Measurements from ENCODE around the gene MMUT. TPM values are rescaled to one million over a fixed set of nuclear protein-coding genes. Genes with fewer than 3 reads are reported as not detected.
A peak's percentile ranks its signal among the peaks of the same experiment; 100 is the strongest.

MMUT gene
- total RNA-seq (2022) (11.1 and 12.1 TPM in 2 replicates), Bru-seq, nascent RNA (percentile 63 among the genes with signal in this experiment), BruChase-seq, experiment 1, labeled RNA remaining after a 2-hour chase (percentile 56 among the genes with signal in this experiment), BruChase-seq, experiment 2, labeled RNA remaining after a 6-hour chase (percentile 68 among the genes with signal in this experiment)
- long read RNA-seq, transcript MUT-201 (13 exons, 3,749 nt), result major isoform, 36 of 53 reads
- long read RNA-seq, partial matches to known transcripts, result 1 of 53 reads
- long read RNA-seq, other reads (novel, unspliced or antisense), result 16 of 53 reads

GRCh38 chr6:49462927-49463611 is at the start of gene MMUT, which contains the start of gene CENPQ:
Gene MMUT (minus strand): TSS chr6:49463253. CDS start chr6:49459466, 3,787 bp downstream.
Gene CENPQ (plus strand): TSS chr6:49463370. CDS start chr6:49470177, 6,807 bp downstream.
- TF ChIP-seq, protein P1, sequence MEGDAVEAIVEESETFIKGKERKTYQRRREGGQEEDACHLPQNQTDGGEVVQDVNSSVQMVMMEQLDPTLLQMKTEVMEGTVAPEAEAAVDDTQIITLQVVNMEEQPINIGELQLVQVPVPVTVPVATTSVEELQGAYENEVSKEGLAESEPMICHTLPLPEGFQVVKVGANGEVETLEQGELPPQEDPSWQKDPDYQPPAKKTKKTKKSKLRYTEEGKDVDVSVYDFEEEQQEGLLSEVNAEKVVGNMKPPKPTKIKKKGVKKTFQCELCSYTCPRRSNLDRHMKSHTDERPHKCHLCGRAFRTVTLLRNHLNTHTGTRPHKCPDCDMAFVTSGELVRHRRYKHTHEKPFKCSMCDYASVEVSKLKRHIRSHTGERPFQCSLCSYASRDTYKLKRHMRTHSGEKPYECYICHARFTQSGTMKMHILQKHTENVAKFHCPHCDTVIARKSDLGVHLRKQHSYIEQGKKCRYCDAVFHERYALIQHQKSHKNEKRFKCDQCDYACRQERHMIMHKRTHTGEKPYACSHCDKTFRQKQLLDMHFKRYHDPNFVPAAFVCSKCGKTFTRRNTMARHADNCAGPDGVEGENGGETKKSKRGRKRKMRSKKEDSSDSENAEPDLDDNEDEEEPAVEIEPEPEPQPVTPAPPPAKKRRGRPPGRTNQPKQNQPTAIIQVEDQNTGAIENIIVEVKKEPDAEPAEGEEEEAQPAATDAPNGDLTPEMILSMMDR (IDR thresholded peaks at IDR 0.05; ENCODE audit: insufficient read depth in 1 of 2, low read depth in 1 of 2, low read length in 1 of 2, severe bottlenecking in 1 of 2, unreplicated experiment in 1 of 2), result no peak
- Histone ChIP-seq H3K4me1 (peaks cover 5% of the 10 kb centered on the region; the same call in 1 of the 2 replicates), H3K36me3 (ENCODE audit: control insufficient read depth, insufficient read depth, low read length) (no peaks in the 10 kb centered on the region), H3K27me3 (replicated peaks; ENCODE audit: control insufficient read depth, insufficient read depth, low read length) (no peaks in the 10 kb centered on the region), H3K4me3 (ENCODE audit: low read depth, low read length) (peak within 1 kb of the TSS; percentile 53), H3K9me3 (no peaks in the 10 kb centered on the region)
- POLR2A ChIA-PET, result no interaction called here
- DNase-seq, result peak; percentile 93 to 94
- intact Hi-C loops (cut with micrococcal nuclease; ENCODE audit: unreplicated experiment), result loop anchor here (2.0 to 5.0 kb wide), 2 partner anchors 59 to 144 kb away; no protein-coding TSS in a partner anchor
- Mint-ChIP-seq H3K36me3 (ENCODE audit: insufficient read depth, unreplicated experiment) (peaks cover 8% of the 10 kb centered on the region), H3K27me3 (ENCODE audit: insufficient read depth, unreplicated experiment) (no peaks in the 10 kb centered on the region), H3K27ac (ENCODE audit: unreplicated experiment) (peak within 1 kb of the TSS; percentile 99), H3K4me3 (ENCODE audit: unreplicated experiment) (peak within 1 kb of the TSS; percentile 86), H3K9me3 (ENCODE audit: unreplicated experiment) (no peaks in the 10 kb centered on the region), H3K4me1 (ENCODE audit: low read depth, unreplicated experiment) (no peaks in the 10 kb centered on the region)
- CTCF ChIA-PET, result no interaction called here
- no TSS peak for BruUV-seq (replicated peaks)

DNA sequence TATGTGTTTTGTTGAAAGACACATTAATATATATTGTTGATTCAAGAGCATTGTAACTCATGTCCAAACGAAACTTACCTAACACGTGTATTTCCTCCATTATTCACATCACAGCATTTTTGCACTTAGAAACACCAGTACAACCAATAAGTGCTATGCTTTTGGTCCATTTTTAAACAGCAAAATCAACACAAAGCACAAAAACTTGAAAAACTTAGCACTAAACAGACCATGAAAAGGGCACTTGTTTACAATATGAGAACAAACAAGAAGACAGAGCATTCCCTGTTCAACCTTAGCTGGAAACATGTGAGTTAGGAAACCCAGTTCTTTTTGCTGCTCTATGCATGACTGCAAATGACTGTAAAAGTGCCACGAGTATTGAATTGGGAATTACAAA is 46.3 kb upstream of the MMUT start:
- H3K27ac Mint-ChIP-seq (ENCODE audit: unreplicated experiment), result no peak overlapping the region
- no peaks in the 10 kb centered on the region for H3K27me3 Mint-ChIP-seq (ENCODE audit: insufficient read depth, unreplicated experiment)
- H3K9me3 Mint-ChIP-seq (ENCODE audit: unreplicated experiment), result peaks cover 29% of the 10 kb centered on the region
- intact Hi-C loops (cut with micrococcal nuclease; ENCODE audit: unreplicated experiment), result no loop called here
- ChIA-PET CTCF (no interaction called here), POLR2A (no interaction called here)
- TF ChIP-seq, protein P1 (IDR thresholded peaks at IDR 0.05; ENCODE audit: insufficient read depth in 1 of 2, low read depth in 1 of 2, low read length in 1 of 2, severe bottlenecking in 1 of 2, unreplicated experiment in 1 of 2), result no peak
- H3K4me1 Mint-ChIP-seq (ENCODE audit: low read depth, unreplicated experiment), result peaks cover 16% of the 10 kb centered on the region
- H3K27me3 ChIP-seq (replicated peaks; ENCODE audit: control insufficient read depth, insufficient read depth, low read length), result no peaks in the 10 kb centered on the region
- no peaks in the 10 kb centered on the region for H3K36me3 Mint-ChIP-seq (ENCODE audit: insufficient read depth, unreplicated experiment)
- H3K4me3 Mint-ChIP-seq (ENCODE audit: unreplicated experiment), result no peak overlapping the region
- H3K4me1 ChIP-seq, result peaks cover 7% of the 10 kb centered on the region; the same call in 1 of the 2 replicates
- no peaks in the 10 kb centered on the region for H3K9me3 ChIP-seq
- DNase-seq, result no peak
- BruUV-seq (replicated peaks), result no TSS peak
- no peak overlapping the region for H3K4me3 ChIP-seq (ENCODE audit: low read depth, low read length)
- no peaks in the 10 kb centered on the region for H3K36me3 ChIP-seq (ENCODE audit: control insufficient read depth, insufficient read depth, low read length)

- DNase-seq, result peak in 1 of 2 experiments; percentile 7
- peaks cover 9% of the 10 kb centered on the region for H3K4me1 Mint-ChIP-seq (ENCODE audit: low read depth, unreplicated experiment)
- no peak overlapping the region for H3K4me3 Mint-ChIP-seq (ENCODE audit: unreplicated experiment)
- TF ChIP-seq, protein P1 (IDR thresholded peaks at IDR 0.05; ENCODE audit: insufficient read depth in 1 of 2, low read depth in 1 of 2, low read length in 1 of 2, severe bottlenecking in 1 of 2, unreplicated experiment in 1 of 2), result no peak
- no peaks in the 10 kb centered on the region for H3K27me3 Mint-ChIP-seq (ENCODE audit: insufficient read depth, unreplicated experiment)
- Histone ChIP-seq H3K9me3 (no peaks in the 10 kb centered on the region), H3K36me3 (ENCODE audit: control insufficient read depth, insufficient read depth, low read length) (no peaks in the 10 kb centered on the region), H3K4me1 (no peaks in the 10 kb centered on the region), H3K27me3 (replicated peaks; ENCODE audit: control insufficient read depth, insufficient read depth, low read length) (no peaks in the 10 kb centered on the region), H3K4me3 (ENCODE audit: low read depth, low read length) (no peak overlapping the region)
- H3K36me3 Mint-ChIP-seq (ENCODE audit: insufficient read depth, unreplicated experiment), result no peaks in the 10 kb centered on the region
- H3K27ac Mint-ChIP-seq (ENCODE audit: unreplicated experiment), result peak overlapping the region; percentile 5
- peaks cover 29% of the 10 kb centered on the region for H3K9me3 Mint-ChIP-seq (ENCODE audit: unreplicated experiment)
- ChIA-PET CTCF (no interaction called here), POLR2A (no interaction called here)
- no TSS peak for BruUV-seq (replicated peaks)
- intact Hi-C loops (cut with micrococcal nuclease; ENCODE audit: unreplicated experiment), result no loop called here
These were observed 43.6 kb upstream of the MMUT start for GRCh38 chr6:49506569-49507111.
